Brain microvascular endothelial cell (primary cell): ENCODE results near the gene CREB3L1.

Experiments
- DNase-seq: peaks from one replicate; pipeline ENCODE4 v3.0.0-alpha.2; 2020
- H3K27ac ChIP-seq: fragments of 250-450 bp; sonication (Bioruptor Pico); 2 replicates; pipeline ENCODE4 v1.5.1; 2020; ENCODE audit warnings: mild to moderate bottlenecking, moderate library complexity
- H3K27me3 ChIP-seq: fragments of 250-450 bp; sonication (Bioruptor Pico); replicated peaks from 2 replicates; pipeline ENCODE4 v1.5.1; 2020; ENCODE audit warnings: mild to moderate bottlenecking
- H3K36me3 ChIP-seq: fragments of 250-450 bp; sonication (Bioruptor Pico); replicated peaks from 2 replicates; pipeline ENCODE4 v1.5.1; 2020; ENCODE audit warnings: mild to moderate bottlenecking
- H3K4me3 ChIP-seq: 2 replicates; pipeline ENCODE4 v1.5.1; 2011; ENCODE audit warnings: low read depth, mild to moderate bottlenecking, control low read depth, low read length, moderate library complexity
- CTCF ChIP-seq: IDR thresholded peaks from 2 replicates; pipeline ENCODE4 v1.5.1; 2011; ENCODE audit warnings: low read depth, mild to moderate bottlenecking, moderate library complexity, low read length, control low read depth, inconsistent platforms; ENCODE audit errors: missing control alignments
- in situ Hi-C: cut with HindIII; loops from 2 replicates; pipeline ENCODE4 v1.10.0; 2017; ENCODE audit warnings: low sequenced_read_pairs, low pct_ligation_motif_present

The CREB3L1 gene

GRCh38 chr11:46341454-46341853, 64.0 kb downstream of the CREB3L1 start:
- H3K4me3 ChIP-seq, result no peak overlapping the region
- no peak for TF ChIP-seq CTCF
- H3K27ac ChIP-seq, result no peak overlapping the region
- DNase-seq, result no peak
- H3K27me3 ChIP-seq, result no peaks in the 10 kb centered on the region
- H3K36me3 ChIP-seq, result no peaks in the 10 kb centered on the region
- in situ Hi-C loops, result no loop called here

- Histone ChIP-seq H3K27ac (no peak overlapping the region), H3K4me3 (no peak overlapping the region)
Measured at GRCh38 chr11:46342239-46342638, 64.8 kb downstream of the CREB3L1 start.

GRCh38 chr11:46343520-46343919, 66.1 kb downstream of the CREB3L1 start:
- no peak for TF ChIP-seq CTCF
- no peaks in the 10 kb centered on the region for H3K27me3 ChIP-seq
- H3K4me3 ChIP-seq, result no peak overlapping the region
- no peaks in the 10 kb centered on the region for H3K36me3 ChIP-seq
- H3K27ac ChIP-seq, result no peak overlapping the region
- DNase-seq, result no peak
- in situ Hi-C loops, result no loop called here

More at GRCh38 chr11:46342239-46342638, 64.8 kb downstream of the CREB3L1 start:
- TF ChIP-seq CTCF, result no peak
- Histone ChIP-seq H3K27me3 (no peaks in the 10 kb centered on the region), H3K36me3 (no peaks in the 10 kb centered on the region)
- DNase-seq, result no peak
- in situ Hi-C loops, result no loop called here

GRCh38 chr11:46345131-46345597, 67.7 kb downstream of the CREB3L1 start:
- DNase-seq, result no peak
- in situ Hi-C loops, result no loop called here
- Histone ChIP-seq H3K4me3 (peak overlapping the region; percentile 9), H3K27me3 (no peaks in the 10 kb centered on the region), H3K27ac (no peak overlapping the region), H3K36me3 (no peaks in the 10 kb centered on the region)
- no peak for TF ChIP-seq CTCF

- no peak overlapping the region for H3K4me3 ChIP-seq
- H3K27me3 ChIP-seq, result no peaks in the 10 kb centered on the region
- in situ Hi-C loops, result no loop called here
- DNase-seq, result no peak
- H3K36me3 ChIP-seq, result no peaks in the 10 kb centered on the region
- no peak overlapping the region for H3K27ac ChIP-seq
- TF ChIP-seq CTCF, result no peak
Measured at GRCh38 chr11:46345881-46346484, 68.5 kb downstream of the CREB3L1 start.
